ENCODE measurements around the gene GSG1L. TPM values are rescaled to one million over a fixed set of nuclear protein-coding genes. Genes with fewer than 3 reads are reported as not detected.

The GSG1L gene
- polyA plus RNA-seq, 4 donors = 0.09 to 0.22 TPM; not detected in 2

GRCh38 chr16:28000314-28001169 lies 63.0 kb downstream of the GSG1L start:
- Histone ChIP-seq H3K4me1 (ENCODE audit: control insufficient read depth in 3 of 3, insufficient read depth in 2 of 3, low read depth in 1 of 3, low read length in 2 of 3) (no peaks in the 10 kb centered on the region), H3K9me3 (ENCODE audit: control insufficient read depth in 2 of 2, insufficient read depth in 1 of 2, low read depth in 1 of 2, low read length in 1 of 2) (no peaks in the 10 kb centered on the region), H3K27me3 (ENCODE audit: control insufficient read depth in 3 of 3, insufficient read depth in 3 of 3, low read length in 3 of 3) (no peaks in the 10 kb centered on the region), H3K36me3 (ENCODE audit: control insufficient read depth in 3 of 3, insufficient read depth in 2 of 3, low read depth in 1 of 3, low read length in 3 of 3) (no peaks in the 10 kb centered on the region), H3K4me3 (ENCODE audit: low read depth in 1 of 3, low read length in 3 of 3) (no peak overlapping the region), H3K27ac (ENCODE audit: low read depth in 1 of 3, low read length in 2 of 3) (no peak overlapping the region)
- 44 to 55% (median 50%) methylated on average over 9 of the region's 9 CpGs for WGBS, 3 donors
- DNase-seq (no peak), FAIRE-seq (no peak)

- H3K36me3 ChIP-seq (ENCODE audit: control insufficient read depth in 3 of 3, insufficient read depth in 2 of 3, low read depth in 1 of 3, low read length in 3 of 3) = no peaks in the 10 kb centered on the region
- H3K4me3 ChIP-seq (ENCODE audit: low read depth in 1 of 3, low read length in 3 of 3) = no peak overlapping the region
- H3K27ac ChIP-seq (ENCODE audit: low read depth in 1 of 3, low read length in 2 of 3) = no peak overlapping the region
- FAIRE-seq (no peak), DNase-seq (no peak)
- 51 to 65% (median 53%) methylated on average over 2 of the region's 2 CpGs for WGBS, 3 donors
- H3K9me3 ChIP-seq (ENCODE audit: control insufficient read depth in 2 of 2, insufficient read depth in 1 of 2, low read depth in 1 of 2, low read length in 1 of 2) = no peaks in the 10 kb centered on the region
- no peaks in the 10 kb centered on the region for H3K27me3 ChIP-seq (ENCODE audit: control insufficient read depth in 3 of 3, insufficient read depth in 3 of 3, low read length in 3 of 3)
- H3K4me1 ChIP-seq (ENCODE audit: control insufficient read depth in 3 of 3, insufficient read depth in 2 of 3, low read depth in 1 of 3, low read length in 2 of 3) = no peaks in the 10 kb centered on the region
Measured at GRCh38 chr16:27999687-28000086, 63.8 kb downstream of the GSG1L start.

DNA sequence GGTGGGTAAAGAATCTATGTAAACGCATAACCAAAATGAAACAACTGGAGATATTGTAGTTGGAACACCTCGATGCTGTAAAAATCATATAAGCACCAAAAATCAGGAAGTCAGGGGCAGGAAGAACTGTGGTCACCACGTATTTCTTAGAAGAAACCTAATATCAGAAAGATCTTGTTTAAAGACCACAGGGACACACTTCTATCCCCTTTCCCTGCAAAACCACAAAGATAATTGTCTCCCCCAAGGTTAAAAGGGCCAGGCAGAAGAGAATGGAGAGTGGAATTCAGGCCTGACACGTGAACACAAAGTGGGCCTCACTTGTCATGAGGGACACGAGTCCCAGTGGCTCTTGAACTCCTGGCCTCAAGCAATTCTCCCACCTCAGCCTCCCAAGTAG lies 68.1 kb downstream of the GSG1L start:
- Histone ChIP-seq H3K36me3 (ENCODE audit: control insufficient read depth in 3 of 3, insufficient read depth in 2 of 3, low read depth in 1 of 3, low read length in 3 of 3) (no peaks in the 10 kb centered on the region), H3K4me3 (ENCODE audit: low read depth in 1 of 3, low read length in 3 of 3) (no peak overlapping the region), H3K27ac (ENCODE audit: low read depth in 1 of 3, low read length in 2 of 3) (no peak overlapping the region), H3K9me3 (ENCODE audit: control insufficient read depth in 2 of 2, insufficient read depth in 1 of 2, low read depth in 1 of 2, low read length in 1 of 2) (peaks cover 0 to 9% of the 10 kb centered on the region in 2 donors), H3K4me1 (ENCODE audit: control insufficient read depth in 3 of 3, insufficient read depth in 2 of 3, low read depth in 1 of 3, low read length in 2 of 3) (no peaks in the 10 kb centered on the region), H3K27me3 (ENCODE audit: control insufficient read depth in 3 of 3, insufficient read depth in 3 of 3, low read length in 3 of 3) (no peaks in the 10 kb centered on the region)
- FAIRE-seq (no peak), DNase-seq (no peak)
- WGBS, 3 donors = 42 to 58% (median 54%) methylated on average over 5 of the region's 5 CpGs

DNA sequence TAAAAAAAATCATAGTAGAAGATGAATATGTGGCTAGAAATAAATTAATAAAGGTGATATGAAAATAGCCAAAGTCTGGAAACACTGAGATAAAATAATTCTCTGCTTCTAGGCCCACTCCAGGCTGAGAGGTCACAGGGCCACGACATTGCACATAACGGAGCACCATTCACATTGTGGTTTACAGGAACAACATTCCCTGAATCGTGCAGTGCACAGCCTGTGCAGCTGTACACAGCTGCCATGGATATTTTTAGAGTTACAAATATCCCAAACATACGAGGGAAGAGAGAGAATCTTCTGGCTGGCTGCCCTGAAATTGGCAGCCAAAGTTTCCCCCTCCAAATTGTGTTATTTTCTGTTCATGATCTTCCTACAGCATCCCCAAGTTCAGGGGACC lies 68.8 kb downstream of the GSG1L start:
- Histone ChIP-seq H3K4me3 (ENCODE audit: low read depth in 1 of 3, low read length in 3 of 3) (no peak overlapping the region), H3K27ac (ENCODE audit: low read depth in 1 of 3, low read length in 2 of 3) (no peak overlapping the region), H3K4me1 (ENCODE audit: control insufficient read depth in 3 of 3, insufficient read depth in 2 of 3, low read depth in 1 of 3, low read length in 2 of 3) (no peaks in the 10 kb centered on the region), H3K9me3 (ENCODE audit: control insufficient read depth in 2 of 2, insufficient read depth in 1 of 2, low read depth in 1 of 2, low read length in 1 of 2) (peaks cover 0 to 9% of the 10 kb centered on the region in 2 donors), H3K27me3 (ENCODE audit: control insufficient read depth in 3 of 3, insufficient read depth in 3 of 3, low read length in 3 of 3) (no peaks in the 10 kb centered on the region), H3K36me3 (ENCODE audit: control insufficient read depth in 3 of 3, insufficient read depth in 2 of 3, low read depth in 1 of 3, low read length in 3 of 3) (no peaks in the 10 kb centered on the region)
- no peak for FAIRE-seq
- 53 to 62% (median 59%) methylated on average over 4 of the region's 4 CpGs for WGBS, 3 donors
- no peak for DNase-seq

GRCh38 chr16:27993587-27993986 lies 69.9 kb downstream of the GSG1L start:
- FAIRE-seq (no peak), DNase-seq (no peak)
- Histone ChIP-seq H3K9me3 (ENCODE audit: control insufficient read depth in 2 of 2, insufficient read depth in 1 of 2, low read depth in 1 of 2, low read length in 1 of 2) (peaks cover 0 to 9% of the 10 kb centered on the region in 2 donors), H3K4me1 (ENCODE audit: control insufficient read depth in 3 of 3, insufficient read depth in 2 of 3, low read depth in 1 of 3, low read length in 2 of 3) (no peaks in the 10 kb centered on the region), H3K36me3 (ENCODE audit: control insufficient read depth in 3 of 3, insufficient read depth in 2 of 3, low read depth in 1 of 3, low read length in 3 of 3) (no peaks in the 10 kb centered on the region), H3K27ac (ENCODE audit: low read depth in 1 of 3, low read length in 2 of 3) (no peak overlapping the region), H3K27me3 (ENCODE audit: control insufficient read depth in 3 of 3, insufficient read depth in 3 of 3, low read length in 3 of 3) (no peaks in the 10 kb centered on the region), H3K4me3 (ENCODE audit: low read depth in 1 of 3, low read length in 3 of 3) (no peak overlapping the region)
- WGBS, 3 donors = 95 to 98% (median 96%) methylated on average over 3 of the region's 3 CpGs

GRCh38 chr16:27991876-27992275 lies 71.6 kb downstream of the GSG1L start:
- H3K4me3 ChIP-seq (ENCODE audit: low read depth in 1 of 3, low read length in 3 of 3) = no peak overlapping the region
- no peaks in the 10 kb centered on the region for H3K4me1 ChIP-seq (ENCODE audit: control insufficient read depth in 3 of 3, insufficient read depth in 2 of 3, low read depth in 1 of 3, low read length in 2 of 3)
- no peak for DNase-seq
- peaks cover 0 to 9% of the 10 kb centered on the region in 2 donors for H3K9me3 ChIP-seq (ENCODE audit: control insufficient read depth in 2 of 2, insufficient read depth in 1 of 2, low read depth in 1 of 2, low read length in 1 of 2)
- H3K36me3 ChIP-seq (ENCODE audit: control insufficient read depth in 3 of 3, insufficient read depth in 2 of 3, low read depth in 1 of 3, low read length in 3 of 3) = no peaks in the 10 kb centered on the region
- no peak overlapping the region for H3K27ac ChIP-seq (ENCODE audit: low read depth in 1 of 3, low read length in 2 of 3)
- 70 to 89% (median 83%) methylated on average over 9 of the region's 9 CpGs for WGBS, 3 donors
- no peak for FAIRE-seq
- H3K27me3 ChIP-seq (ENCODE audit: control insufficient read depth in 3 of 3, insufficient read depth in 3 of 3, low read length in 3 of 3) = no peaks in the 10 kb centered on the region

DNA sequence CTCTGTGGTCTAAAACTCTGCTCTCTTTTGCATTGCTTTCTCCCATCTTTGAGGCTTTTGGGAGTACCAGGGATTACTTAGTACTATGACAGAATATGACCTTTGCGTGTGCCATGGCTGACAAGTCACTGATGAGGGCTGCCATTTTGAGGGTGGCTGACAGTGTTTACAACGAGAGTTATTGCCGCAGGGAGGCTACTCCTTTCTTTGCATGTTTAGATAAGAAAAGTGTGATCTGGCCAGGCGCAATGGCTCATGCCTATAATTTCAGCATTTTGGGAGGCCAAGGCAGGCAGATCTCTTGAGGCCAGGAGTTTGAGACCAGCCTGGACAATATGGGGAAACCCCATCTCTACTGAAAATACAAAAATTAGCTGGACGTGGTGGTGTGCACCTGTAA lies 77.5 kb downstream of the GSG1L start:
- DNase-seq = no peak

DNA sequence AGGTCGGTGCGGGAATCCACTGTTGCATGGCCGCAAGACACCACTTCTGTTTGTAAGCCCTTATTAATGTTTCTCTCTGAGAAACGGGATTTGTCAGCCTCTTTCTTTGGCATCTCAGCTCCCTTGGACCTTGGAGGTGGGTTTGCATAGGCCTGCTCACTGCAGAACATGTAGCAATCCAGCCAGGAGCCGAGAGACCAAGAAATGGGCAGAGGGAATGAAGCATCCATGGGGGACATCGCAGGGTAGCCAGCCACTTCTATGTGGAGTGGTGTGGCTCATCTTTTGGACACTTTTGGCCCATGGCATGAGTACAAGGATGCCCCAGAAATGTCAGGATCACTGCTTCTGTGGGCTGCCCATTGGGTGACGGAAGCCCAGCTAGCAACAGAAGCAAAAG lies 79.4 kb downstream of the GSG1L start:
- Histone ChIP-seq H3K36me3 (ENCODE audit: control insufficient read depth in 3 of 3, insufficient read depth in 2 of 3, low read depth in 1 of 3, low read length in 3 of 3) (no peaks in the 10 kb centered on the region), H3K4me1 (ENCODE audit: control insufficient read depth in 3 of 3, insufficient read depth in 2 of 3, low read depth in 1 of 3, low read length in 2 of 3) (no peaks in the 10 kb centered on the region), H3K27ac (ENCODE audit: low read depth in 1 of 3, low read length in 2 of 3) (no peak overlapping the region), H3K4me3 (ENCODE audit: low read depth in 1 of 3, low read length in 3 of 3) (no peak overlapping the region), H3K9me3 (ENCODE audit: control insufficient read depth in 2 of 2, insufficient read depth in 1 of 2, low read depth in 1 of 2, low read length in 1 of 2) (no peaks in the 10 kb centered on the region), H3K27me3 (ENCODE audit: control insufficient read depth in 3 of 3, insufficient read depth in 3 of 3, low read length in 3 of 3) (no peaks in the 10 kb centered on the region)
- DNase-seq = no peak
- WGBS, 3 donors = 78 to 85% (median 79%) methylated on average over 7 of the region's 7 CpGs
- FAIRE-seq = no peak

More for the DNA sequence above, 77.5 kb downstream of the GSG1L start:
- Histone ChIP-seq H3K4me1 (ENCODE audit: control insufficient read depth in 3 of 3, insufficient read depth in 2 of 3, low read depth in 1 of 3, low read length in 2 of 3) (no peaks in the 10 kb centered on the region), H3K27me3 (ENCODE audit: control insufficient read depth in 3 of 3, insufficient read depth in 3 of 3, low read length in 3 of 3) (no peaks in the 10 kb centered on the region), H3K4me3 (ENCODE audit: low read depth in 1 of 3, low read length in 3 of 3) (no peak overlapping the region), H3K36me3 (ENCODE audit: control insufficient read depth in 3 of 3, insufficient read depth in 2 of 3, low read depth in 1 of 3, low read length in 3 of 3) (no peaks in the 10 kb centered on the region), H3K27ac (ENCODE audit: low read depth in 1 of 3, low read length in 2 of 3) (no peak overlapping the region), H3K9me3 (ENCODE audit: control insufficient read depth in 2 of 2, insufficient read depth in 1 of 2, low read depth in 1 of 2, low read length in 1 of 2) (no peaks in the 10 kb centered on the region)
- WGBS, 3 donors = 82 to 87% (median 85%) methylated on average over 5 of the region's 5 CpGs
- no peak for FAIRE-seq

- Histone ChIP-seq H3K27ac (ENCODE audit: low read depth in 1 of 3, low read length in 2 of 3) (no peak overlapping the region), H3K27me3 (ENCODE audit: control insufficient read depth in 3 of 3, insufficient read depth in 3 of 3, low read length in 3 of 3) (no peaks in the 10 kb centered on the region), H3K9me3 (ENCODE audit: control insufficient read depth in 2 of 2, insufficient read depth in 1 of 2, low read depth in 1 of 2, low read length in 1 of 2) (no peaks in the 10 kb centered on the region), H3K36me3 (ENCODE audit: control insufficient read depth in 3 of 3, insufficient read depth in 2 of 3, low read depth in 1 of 3, low read length in 3 of 3) (no peaks in the 10 kb centered on the region), H3K4me3 (ENCODE audit: low read depth in 1 of 3, low read length in 3 of 3) (no peak overlapping the region), H3K4me1 (ENCODE audit: control insufficient read depth in 3 of 3, insufficient read depth in 2 of 3, low read depth in 1 of 3, low read length in 2 of 3) (no peaks in the 10 kb centered on the region)
- FAIRE-seq (no peak), DNase-seq (no peak)
- WGBS, 3 donors = 32 to 69% (median 48%) methylated on average over 2 of the region's 2 CpGs
Measured at GRCh38 chr16:27983244-27983643, 80.3 kb downstream of the GSG1L start.
